K562 (cell line): ENCODE measurements around the gene BEST2. TPM values are rescaled to one million over a fixed set of nuclear protein-coding genes. Genes with fewer than 3 reads are reported as not detected.

Experiments used
- EHMT2 ChIP-seq: fragments of 450-650 bp; IDR thresholded peaks from 2 replicates; pipeline ENCODE4 v1.6.1; 2018; ENCODE audit warnings: antibody characterized with exemption
- FOXK1 ChIP-seq: sonication (generic); formaldehyde crosslinking; IDR thresholded peaks from 2 replicates; pipeline ENCODE4 v1.8.0; 2022; ENCODE audit warnings: missing genetic modification reagents, mild to moderate bottlenecking, borderline replicate concordance
- SAFB2 ChIP-seq: fragments of 200-400 bp; formaldehyde crosslinking; IDR thresholded peaks from 2 replicates; pipeline ENCODE4 v1.6.1; 2018; ENCODE audit warnings: borderline replicate concordance, low read length, low read depth, moderate library complexity; ENCODE audit not compliant: severe bottlenecking
- TEAD4 ChIP-seq, 2 experiments: sonication (generic) in 1 of 2; formaldehyde crosslinking in 1 of 2; IDR thresholded peaks; 2 replicates each; pipeline versions ENCODE4 v1.6.1 to v1.8.0; 2012 to 2022; ENCODE audit warnings: borderline replicate concordance in 1 of 2, inconsistent platforms in 1 of 2, low read length in 1 of 2, mild to moderate bottlenecking in 1 of 2, missing genetic modification reagents in 1 of 2
- polyA plus RNA-seq, 8 experiments: library from polyadenylated mRNA; depleted of rRNA in 4 of 8; stranded (reverse) in 5 of 8; unstranded in 3 of 8; fragments of >200 nt; fragmentation: Nextera tagmentation in 2 of 8; fragmentation: Illumina TruSeq in 1 of 8; extraction: Ambion mirVana in 2 of 8; extraction: Trizol in 1 of 8; gene quantifications; 2 replicates each; pipeline versions ENCODE4 v1.2.1 to v1.2.3, GENCODE V29; 2011 to 2014; ENCODE audit warnings: inconsistent platforms in 1 of 8, missing spikeins in 1 of 8
- total RNA-seq, 7 experiments: library from RNA; depleted of rRNA in 6 of 7; stranded (reverse); fragments of >200 nt in 6 of 7; fragmentation: Illumina TruSeq in 2 of 7; extraction: Trizol in 2 of 7; gene quantifications; 2 replicates each; pipeline versions ENCODE4 v1.2.1 to v1.2.3, GENCODE V29; 2011 to 2021; ENCODE audit warnings: low replicate concordance in 1 of 7
- TF ChIP-seq, protein P1 (sequence below): fragments of 150-350 bp; conservative IDR thresholded peaks from 2 replicates; pipeline ENCODE4 v1.6.1; 2014; ENCODE audit warnings: low read length
- TF ChIP-seq, protein P2 (sequence below): fragments of 450-650 bp; IDR thresholded peaks from 2 replicates; pipeline ENCODE4 v1.6.1; 2016; ENCODE audit warnings: mild to moderate bottlenecking, moderate library complexity
- TF ChIP-seq, protein P3 (sequence below): fragments of 250-450 bp; sonication (Bioruptor Pico); IDR thresholded peaks from 2 replicates; pipeline ENCODE4 v1.5.1; 2021; ENCODE audit warnings: mild to moderate bottlenecking

BEST2 gene
- total and polyA plus RNA-seq, 9 of the 15 experiments (the other 6 are each of a cell fraction or from before 2014, with no cell fraction given) = not detected

- no peak; the same call in 1 of the 2 replicates for TF ChIP-seq TEAD4 (IDR thresholded peaks at IDR 0.05; ENCODE audit: low read length)
- TF ChIP-seq TEAD4 (CRISPR knock-in tag; IDR thresholded peaks at IDR 0.05; ENCODE audit: borderline replicate concordance) = no peak
- TF ChIP-seq, protein P1, sequence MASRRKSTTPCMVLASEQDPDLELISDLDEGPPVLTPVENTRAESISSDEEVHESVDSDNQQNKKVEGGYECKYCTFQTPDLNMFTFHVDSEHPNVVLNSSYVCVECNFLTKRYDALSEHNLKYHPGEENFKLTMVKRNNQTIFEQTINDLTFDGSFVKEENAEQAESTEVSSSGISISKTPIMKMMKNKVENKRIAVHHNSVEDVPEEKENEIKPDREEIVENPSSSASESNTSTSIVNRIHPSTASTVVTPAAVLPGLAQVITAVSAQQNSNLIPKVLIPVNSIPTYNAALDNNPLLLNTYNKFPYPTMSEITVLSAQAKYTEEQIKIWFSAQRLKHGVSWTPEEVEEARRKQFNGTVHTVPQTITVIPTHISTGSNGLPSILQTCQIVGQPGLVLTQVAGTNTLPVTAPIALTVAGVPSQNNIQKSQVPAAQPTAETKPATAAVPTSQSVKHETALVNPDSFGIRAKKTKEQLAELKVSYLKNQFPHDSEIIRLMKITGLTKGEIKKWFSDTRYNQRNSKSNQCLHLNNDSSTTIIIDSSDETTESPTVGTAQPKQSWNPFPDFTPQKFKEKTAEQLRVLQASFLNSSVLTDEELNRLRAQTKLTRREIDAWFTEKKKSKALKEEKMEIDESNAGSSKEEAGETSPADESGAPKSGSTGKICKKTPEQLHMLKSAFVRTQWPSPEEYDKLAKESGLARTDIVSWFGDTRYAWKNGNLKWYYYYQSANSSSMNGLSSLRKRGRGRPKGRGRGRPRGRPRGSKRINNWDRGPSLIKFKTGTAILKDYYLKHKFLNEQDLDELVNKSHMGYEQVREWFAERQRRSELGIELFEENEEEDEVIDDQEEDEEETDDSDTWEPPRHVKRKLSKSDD = 0 out of 2 replicates have a peak, but pooled peaks have one; percentile 54
- TF ChIP-seq EHMT2 = no peak
- TF ChIP-seq, protein P2, sequence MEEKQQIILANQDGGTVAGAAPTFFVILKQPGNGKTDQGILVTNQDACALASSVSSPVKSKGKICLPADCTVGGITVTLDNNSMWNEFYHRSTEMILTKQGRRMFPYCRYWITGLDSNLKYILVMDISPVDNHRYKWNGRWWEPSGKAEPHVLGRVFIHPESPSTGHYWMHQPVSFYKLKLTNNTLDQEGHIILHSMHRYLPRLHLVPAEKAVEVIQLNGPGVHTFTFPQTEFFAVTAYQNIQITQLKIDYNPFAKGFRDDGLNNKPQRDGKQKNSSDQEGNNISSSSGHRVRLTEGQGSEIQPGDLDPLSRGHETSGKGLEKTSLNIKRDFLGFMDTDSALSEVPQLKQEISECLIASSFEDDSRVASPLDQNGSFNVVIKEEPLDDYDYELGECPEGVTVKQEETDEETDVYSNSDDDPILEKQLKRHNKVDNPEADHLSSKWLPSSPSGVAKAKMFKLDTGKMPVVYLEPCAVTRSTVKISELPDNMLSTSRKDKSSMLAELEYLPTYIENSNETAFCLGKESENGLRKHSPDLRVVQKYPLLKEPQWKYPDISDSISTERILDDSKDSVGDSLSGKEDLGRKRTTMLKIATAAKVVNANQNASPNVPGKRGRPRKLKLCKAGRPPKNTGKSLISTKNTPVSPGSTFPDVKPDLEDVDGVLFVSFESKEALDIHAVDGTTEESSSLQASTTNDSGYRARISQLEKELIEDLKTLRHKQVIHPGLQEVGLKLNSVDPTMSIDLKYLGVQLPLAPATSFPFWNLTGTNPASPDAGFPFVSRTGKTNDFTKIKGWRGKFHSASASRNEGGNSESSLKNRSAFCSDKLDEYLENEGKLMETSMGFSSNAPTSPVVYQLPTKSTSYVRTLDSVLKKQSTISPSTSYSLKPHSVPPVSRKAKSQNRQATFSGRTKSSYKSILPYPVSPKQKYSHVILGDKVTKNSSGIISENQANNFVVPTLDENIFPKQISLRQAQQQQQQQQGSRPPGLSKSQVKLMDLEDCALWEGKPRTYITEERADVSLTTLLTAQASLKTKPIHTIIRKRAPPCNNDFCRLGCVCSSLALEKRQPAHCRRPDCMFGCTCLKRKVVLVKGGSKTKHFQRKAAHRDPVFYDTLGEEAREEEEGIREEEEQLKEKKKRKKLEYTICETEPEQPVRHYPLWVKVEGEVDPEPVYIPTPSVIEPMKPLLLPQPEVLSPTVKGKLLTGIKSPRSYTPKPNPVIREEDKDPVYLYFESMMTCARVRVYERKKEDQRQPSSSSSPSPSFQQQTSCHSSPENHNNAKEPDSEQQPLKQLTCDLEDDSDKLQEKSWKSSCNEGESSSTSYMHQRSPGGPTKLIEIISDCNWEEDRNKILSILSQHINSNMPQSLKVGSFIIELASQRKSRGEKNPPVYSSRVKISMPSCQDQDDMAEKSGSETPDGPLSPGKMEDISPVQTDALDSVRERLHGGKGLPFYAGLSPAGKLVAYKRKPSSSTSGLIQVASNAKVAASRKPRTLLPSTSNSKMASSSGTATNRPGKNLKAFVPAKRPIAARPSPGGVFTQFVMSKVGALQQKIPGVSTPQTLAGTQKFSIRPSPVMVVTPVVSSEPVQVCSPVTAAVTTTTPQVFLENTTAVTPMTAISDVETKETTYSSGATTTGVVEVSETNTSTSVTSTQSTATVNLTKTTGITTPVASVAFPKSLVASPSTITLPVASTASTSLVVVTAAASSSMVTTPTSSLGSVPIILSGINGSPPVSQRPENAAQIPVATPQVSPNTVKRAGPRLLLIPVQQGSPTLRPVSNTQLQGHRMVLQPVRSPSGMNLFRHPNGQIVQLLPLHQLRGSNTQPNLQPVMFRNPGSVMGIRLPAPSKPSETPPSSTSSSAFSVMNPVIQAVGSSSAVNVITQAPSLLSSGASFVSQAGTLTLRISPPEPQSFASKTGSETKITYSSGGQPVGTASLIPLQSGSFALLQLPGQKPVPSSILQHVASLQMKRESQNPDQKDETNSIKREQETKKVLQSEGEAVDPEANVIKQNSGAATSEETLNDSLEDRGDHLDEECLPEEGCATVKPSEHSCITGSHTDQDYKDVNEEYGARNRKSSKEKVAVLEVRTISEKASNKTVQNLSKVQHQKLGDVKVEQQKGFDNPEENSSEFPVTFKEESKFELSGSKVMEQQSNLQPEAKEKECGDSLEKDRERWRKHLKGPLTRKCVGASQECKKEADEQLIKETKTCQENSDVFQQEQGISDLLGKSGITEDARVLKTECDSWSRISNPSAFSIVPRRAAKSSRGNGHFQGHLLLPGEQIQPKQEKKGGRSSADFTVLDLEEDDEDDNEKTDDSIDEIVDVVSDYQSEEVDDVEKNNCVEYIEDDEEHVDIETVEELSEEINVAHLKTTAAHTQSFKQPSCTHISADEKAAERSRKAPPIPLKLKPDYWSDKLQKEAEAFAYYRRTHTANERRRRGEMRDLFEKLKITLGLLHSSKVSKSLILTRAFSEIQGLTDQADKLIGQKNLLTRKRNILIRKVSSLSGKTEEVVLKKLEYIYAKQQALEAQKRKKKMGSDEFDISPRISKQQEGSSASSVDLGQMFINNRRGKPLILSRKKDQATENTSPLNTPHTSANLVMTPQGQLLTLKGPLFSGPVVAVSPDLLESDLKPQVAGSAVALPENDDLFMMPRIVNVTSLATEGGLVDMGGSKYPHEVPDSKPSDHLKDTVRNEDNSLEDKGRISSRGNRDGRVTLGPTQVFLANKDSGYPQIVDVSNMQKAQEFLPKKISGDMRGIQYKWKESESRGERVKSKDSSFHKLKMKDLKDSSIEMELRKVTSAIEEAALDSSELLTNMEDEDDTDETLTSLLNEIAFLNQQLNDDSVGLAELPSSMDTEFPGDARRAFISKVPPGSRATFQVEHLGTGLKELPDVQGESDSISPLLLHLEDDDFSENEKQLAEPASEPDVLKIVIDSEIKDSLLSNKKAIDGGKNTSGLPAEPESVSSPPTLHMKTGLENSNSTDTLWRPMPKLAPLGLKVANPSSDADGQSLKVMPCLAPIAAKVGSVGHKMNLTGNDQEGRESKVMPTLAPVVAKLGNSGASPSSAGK = no peak
- no peak for TF ChIP-seq SAFB2
- peak; percentile 58; the same call in 1 of the 2 replicates for TF ChIP-seq FOXK1 (CRISPR knock-in tag)
- TF ChIP-seq, protein P3, sequence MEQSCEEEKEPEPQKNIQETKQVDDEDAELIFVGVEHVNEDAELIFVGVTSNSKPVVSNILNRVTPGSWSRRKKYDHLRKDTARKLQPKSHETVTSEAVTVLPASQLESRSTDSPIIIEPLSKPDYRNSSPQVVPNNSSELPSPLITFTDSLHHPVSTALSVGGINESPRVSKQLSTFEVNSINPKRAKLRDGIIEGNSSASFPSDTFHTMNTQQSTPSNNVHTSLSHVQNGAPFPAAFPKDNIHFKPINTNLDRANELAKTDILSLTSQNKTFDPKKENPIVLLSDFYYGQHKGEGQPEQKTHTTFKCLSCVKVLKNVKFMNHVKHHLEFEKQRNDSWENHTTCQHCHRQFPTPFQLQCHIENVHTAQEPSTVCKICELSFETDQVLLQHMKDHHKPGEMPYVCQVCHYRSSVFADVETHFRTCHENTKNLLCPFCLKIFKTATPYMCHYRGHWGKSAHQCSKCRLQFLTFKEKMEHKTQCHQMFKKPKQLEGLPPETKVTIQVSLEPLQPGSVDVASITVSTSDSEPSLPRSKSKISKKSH = no peak
These were observed 39.9 kb downstream of the BEST2 start, which contains the start of gene JUNB (continued) for GRCh38 chr19:12791345-12792050.
